ENCODE data around the gene ESRRB. TPM values are rescaled to one million over a fixed set of nuclear protein-coding genes. Genes with fewer than 3 reads are reported as not detected.

ESRRB gene
- total RNA-seq (2014; rRNA removed; shearing (Covaris generic)) = 1.4 and 1.9 TPM in 2 replicates

GRCh38 chr14:76375947-76376404 is at the start of gene ESRRB:
TSS of gene ESRRB (plus strand) at chr14:76376137. CDS start at chr14:76376402, 265 bp downstream.
- Histone ChIP-seq H3K27me3 (ENCODE audit: control insufficient read depth, insufficient read depth, low read length) (peaks cover 56% of the 10 kb centered on the region), H3K36me3 (replicated peaks; ENCODE audit: control insufficient read depth, insufficient read depth, low read length) (no peaks in the 10 kb centered on the region), H3K4me3 (ENCODE audit: insufficient read depth, low read depth, low read length) (peak within 1 kb of the TSS; percentile 50)
- DNase-seq = peak; percentile 86

DNA sequence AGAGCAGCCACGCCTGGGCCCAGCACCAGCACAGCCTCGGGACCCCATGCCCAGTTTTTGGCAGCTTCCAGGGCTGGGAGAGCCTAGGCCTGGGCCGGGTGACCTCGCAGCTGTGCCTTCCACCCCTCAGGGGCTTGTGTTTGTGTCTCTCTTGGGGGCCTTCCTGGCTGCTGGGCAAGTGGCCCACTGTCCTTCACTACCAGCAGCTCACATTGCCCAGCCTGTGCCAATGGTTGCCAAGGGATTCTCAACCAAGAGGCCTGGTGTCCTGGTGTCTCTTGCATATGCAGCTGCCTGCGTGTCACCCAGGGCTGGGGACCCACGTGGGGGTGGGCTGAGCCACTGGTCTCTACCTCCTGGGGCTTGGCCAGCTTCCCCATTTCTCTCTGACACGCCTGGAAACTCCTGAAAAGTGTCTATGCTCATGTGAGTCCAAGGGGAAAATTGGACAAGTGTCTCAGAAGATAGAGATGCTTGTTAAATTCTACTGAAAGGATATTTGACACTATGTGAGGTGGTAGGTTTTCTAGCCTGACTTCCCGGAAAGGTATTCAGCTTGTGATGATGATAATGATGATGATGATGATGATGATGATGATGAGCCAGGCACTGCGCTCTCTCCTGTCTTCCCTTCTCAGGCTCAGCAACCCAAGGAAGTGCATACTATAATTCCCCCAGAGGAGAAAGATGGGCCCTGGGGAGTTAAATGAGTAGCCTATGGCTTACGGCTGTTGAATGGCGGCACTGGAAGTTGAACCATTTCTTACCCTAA is 48.8 kb upstream of the ESRRB start:
- H3K4me3 ChIP-seq (ENCODE audit: insufficient read depth, low read depth, low read length) = no peak overlapping the region
- no peak for DNase-seq
- no peaks in the 10 kb centered on the region for H3K36me3 ChIP-seq (replicated peaks; ENCODE audit: control insufficient read depth, insufficient read depth, low read length)
- H3K27me3 ChIP-seq (ENCODE audit: control insufficient read depth, insufficient read depth, low read length) = peaks cover 5% of the 10 kb centered on the region; the same call in 1 of the 2 replicates

GRCh38 chr14:76328457-76329137 is 47.3 kb upstream of the ESRRB start:
- Histone ChIP-seq H3K27me3 (ENCODE audit: control insufficient read depth, insufficient read depth, low read length) (peaks cover 5% of the 10 kb centered on the region; the same call in 1 of the 2 replicates), H3K36me3 (replicated peaks; ENCODE audit: control insufficient read depth, insufficient read depth, low read length) (no peaks in the 10 kb centered on the region), H3K4me3 (ENCODE audit: insufficient read depth, low read depth, low read length) (no peak overlapping the region)
- no peak for DNase-seq

DNA sequence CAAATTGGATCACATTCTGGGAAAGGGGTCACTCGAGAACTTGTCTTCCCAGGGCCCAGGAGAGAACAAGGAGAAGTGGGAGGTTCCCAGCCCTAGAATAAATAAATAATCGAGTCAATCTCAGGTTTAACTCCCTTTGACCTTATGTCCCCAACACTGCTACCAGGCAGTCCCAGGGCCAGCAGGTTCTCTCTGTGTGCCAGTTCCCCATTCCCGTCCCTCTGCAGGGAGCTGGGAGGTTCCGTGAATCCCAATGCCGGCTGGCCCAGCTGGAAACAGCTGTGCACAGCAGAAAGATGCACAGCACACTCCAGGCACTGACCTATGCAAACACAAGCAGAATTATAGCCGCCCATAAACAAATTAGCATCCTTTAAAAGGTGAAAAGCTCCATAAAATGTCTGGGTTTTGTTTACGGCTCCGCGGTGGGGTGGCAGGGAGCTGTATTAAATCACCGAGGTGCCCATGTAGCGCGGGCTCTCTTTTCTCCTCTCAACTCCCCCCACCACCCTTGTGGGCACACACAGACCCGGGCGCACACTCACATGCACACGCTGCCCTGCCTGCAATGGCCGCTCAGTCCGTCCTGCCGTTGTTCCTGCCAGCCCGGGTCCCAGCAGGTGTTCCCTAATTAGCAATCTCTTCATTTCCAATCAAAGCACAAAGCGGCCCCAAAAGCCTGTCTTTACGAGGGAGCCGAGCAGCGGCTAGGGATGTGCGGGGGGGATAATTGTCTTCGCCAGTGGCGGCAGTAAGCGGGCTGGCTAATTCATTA is 46.6 kb upstream of the ESRRB start:
- peak overlapping the region; percentile 41 for H3K4me3 ChIP-seq (ENCODE audit: insufficient read depth, low read depth, low read length)
- peak; percentile 71 for DNase-seq

DNA sequence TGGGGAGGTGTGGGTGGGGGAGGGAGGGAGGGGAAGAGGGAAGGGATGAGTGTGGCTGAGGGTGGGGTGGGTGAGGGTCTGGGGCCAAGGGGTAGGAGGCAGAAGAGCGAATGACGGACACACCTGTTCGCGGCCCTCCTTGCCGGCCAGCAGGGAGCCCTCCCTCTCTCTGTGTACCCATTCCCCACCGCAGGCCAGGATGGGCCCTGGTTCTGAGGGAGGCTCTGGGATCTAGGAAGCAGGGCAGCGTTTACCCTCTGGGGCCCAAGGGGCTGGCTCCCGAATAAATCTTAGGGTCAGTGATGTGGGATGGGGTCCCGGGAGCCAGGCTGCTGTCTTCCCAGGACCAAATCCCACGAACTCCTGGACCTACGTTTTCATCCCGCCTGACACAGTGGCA is 46.0 kb upstream of the ESRRB start:
- no peak for DNase-seq
- Histone ChIP-seq H3K36me3 (replicated peaks; ENCODE audit: control insufficient read depth, insufficient read depth, low read length) (no peaks in the 10 kb centered on the region), H3K4me3 (ENCODE audit: insufficient read depth, low read depth, low read length) (no peak overlapping the region), H3K27me3 (ENCODE audit: control insufficient read depth, insufficient read depth, low read length) (peaks cover 5% of the 10 kb centered on the region; the same call in 1 of the 2 replicates)

More for the DNA sequence above, 46.6 kb upstream of the ESRRB start:
- no peaks in the 10 kb centered on the region for H3K36me3 ChIP-seq (replicated peaks; ENCODE audit: control insufficient read depth, insufficient read depth, low read length)
- H3K27me3 ChIP-seq (ENCODE audit: control insufficient read depth, insufficient read depth, low read length) = peaks cover 5% of the 10 kb centered on the region; the same call in 1 of the 2 replicates

- peaks cover 5% of the 10 kb centered on the region; the same call in 1 of the 2 replicates for H3K27me3 ChIP-seq (ENCODE audit: control insufficient read depth, insufficient read depth, low read length)
- no peaks in the 10 kb centered on the region for H3K36me3 ChIP-seq (replicated peaks; ENCODE audit: control insufficient read depth, insufficient read depth, low read length)
- no peak overlapping the region for H3K4me3 ChIP-seq (ENCODE audit: insufficient read depth, low read depth, low read length)
- peak; percentile 36 for DNase-seq
These were observed 45.3 kb upstream of the ESRRB start for GRCh38 chr14:76330411-76331327.

GRCh38 chr14:76331328-76332011 is 44.5 kb upstream of the ESRRB start:
- no peak overlapping the region for H3K4me3 ChIP-seq (ENCODE audit: insufficient read depth, low read depth, low read length)
- peaks cover 5% of the 10 kb centered on the region; the same call in 1 of the 2 replicates for H3K27me3 ChIP-seq (ENCODE audit: control insufficient read depth, insufficient read depth, low read length)
- H3K36me3 ChIP-seq (replicated peaks; ENCODE audit: control insufficient read depth, insufficient read depth, low read length) = no peaks in the 10 kb centered on the region
- no peak for DNase-seq

- no peak overlapping the region for H3K4me3 ChIP-seq (ENCODE audit: insufficient read depth, low read depth, low read length)
- DNase-seq = no peak
- H3K36me3 ChIP-seq (replicated peaks; ENCODE audit: control insufficient read depth, insufficient read depth, low read length) = no peaks in the 10 kb centered on the region
- peaks cover 3% of the 10 kb centered on the region; the same call in 1 of the 2 replicates for H3K27me3 ChIP-seq (ENCODE audit: control insufficient read depth, insufficient read depth, low read length)
These were observed 42.3 kb upstream of the ESRRB start for GRCh38 chr14:76333664-76334063.

DNA sequence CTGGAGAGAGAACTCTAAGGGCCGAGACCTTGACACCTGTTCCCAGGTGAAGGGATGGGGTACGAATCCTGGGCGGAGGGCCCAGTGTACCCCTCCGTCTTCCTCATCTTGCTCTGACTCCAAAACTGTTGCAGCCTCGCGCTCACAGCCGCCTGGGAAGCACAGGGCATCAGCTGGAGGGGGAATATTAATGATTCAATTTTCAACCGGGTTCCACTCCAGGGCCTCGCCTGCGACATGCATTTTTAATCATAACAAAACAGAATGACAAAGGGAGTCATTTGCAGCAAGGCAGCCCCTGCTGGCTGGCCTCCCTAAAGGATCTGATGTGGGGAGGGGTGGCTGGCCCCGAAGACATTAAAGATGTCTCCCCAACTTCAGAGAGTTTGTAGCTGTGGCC is 41.6 kb upstream of the ESRRB start:
- DNase-seq = no peak
- Histone ChIP-seq H3K36me3 (replicated peaks; ENCODE audit: control insufficient read depth, insufficient read depth, low read length) (no peaks in the 10 kb centered on the region), H3K4me3 (ENCODE audit: insufficient read depth, low read depth, low read length) (no peak overlapping the region), H3K27me3 (ENCODE audit: control insufficient read depth, insufficient read depth, low read length) (peaks cover 3% of the 10 kb centered on the region; the same call in 1 of the 2 replicates)

- no peaks in the 10 kb centered on the region for H3K36me3 ChIP-seq (replicated peaks; ENCODE audit: control insufficient read depth, insufficient read depth, low read length)
- H3K27me3 ChIP-seq (ENCODE audit: control insufficient read depth, insufficient read depth, low read length) = no peaks in the 10 kb centered on the region
- no peak for DNase-seq
- no peak overlapping the region for H3K4me3 ChIP-seq (ENCODE audit: insufficient read depth, low read depth, low read length)
These were observed 39.1 kb upstream of the ESRRB start for GRCh38 chr14:76336876-76337275.

DNA sequence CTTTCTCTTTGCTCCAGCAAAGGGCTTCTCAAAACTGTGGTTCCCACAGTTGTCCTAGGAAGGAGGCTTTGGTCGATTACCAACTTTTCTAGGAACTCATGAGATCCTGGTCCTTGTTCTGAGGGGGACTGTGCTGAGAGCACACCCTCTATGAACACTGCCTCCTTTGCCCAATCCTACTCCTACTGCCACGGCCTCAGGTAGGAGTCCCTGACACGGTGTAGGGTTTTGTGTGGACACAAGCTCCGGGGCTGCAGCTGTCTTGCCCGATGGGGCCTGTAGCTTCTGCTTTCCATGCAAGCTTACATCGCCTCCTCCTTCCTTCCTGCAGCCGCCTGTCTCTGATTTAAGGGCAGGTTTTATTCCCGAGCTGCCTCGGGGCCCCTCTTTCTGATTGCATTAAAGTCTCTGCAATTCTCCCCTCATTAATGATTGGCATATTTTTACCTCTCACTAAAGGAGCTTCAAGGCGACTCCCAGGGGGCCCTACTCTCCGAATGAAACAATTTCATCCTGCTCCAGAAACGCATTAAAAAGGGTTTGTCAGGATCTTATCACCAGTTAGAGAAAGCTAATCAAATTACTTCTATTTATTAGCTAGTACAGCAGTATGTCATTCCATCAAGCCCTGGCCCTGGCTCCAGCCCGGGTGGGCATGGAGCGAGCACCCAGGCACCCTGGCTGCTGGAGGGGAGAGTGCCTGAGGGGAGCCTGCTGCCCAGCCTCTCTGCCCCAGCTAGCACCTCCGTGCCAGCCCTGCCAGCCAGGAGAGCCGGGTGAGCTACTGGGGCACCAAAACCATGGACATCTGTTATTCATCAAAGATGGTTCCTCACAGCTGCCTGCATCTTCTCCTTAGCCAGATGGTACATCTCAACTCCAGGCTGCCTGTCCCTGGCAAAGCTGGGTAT is 38.0 kb upstream of the ESRRB start:
- Histone ChIP-seq H3K4me3 (ENCODE audit: insufficient read depth, low read depth, low read length) (no peak overlapping the region), H3K27me3 (ENCODE audit: control insufficient read depth, insufficient read depth, low read length) (no peaks in the 10 kb centered on the region), H3K36me3 (replicated peaks; ENCODE audit: control insufficient read depth, insufficient read depth, low read length) (no peaks in the 10 kb centered on the region)
- DNase-seq = no peak

GRCh38 chr14:76339728-76340615 is 36.0 kb upstream of the ESRRB start:
- no peak overlapping the region for H3K4me3 ChIP-seq (ENCODE audit: insufficient read depth, low read depth, low read length)
- no peaks in the 10 kb centered on the region; the same call in 1 of the 2 replicates for H3K27me3 ChIP-seq (ENCODE audit: control insufficient read depth, insufficient read depth, low read length)
- no peak for DNase-seq
- H3K36me3 ChIP-seq (replicated peaks; ENCODE audit: control insufficient read depth, insufficient read depth, low read length) = no peaks in the 10 kb centered on the region

All from H7 (cell line).